GM23248 (cell line): ENCODE measurements around the gene SLC16A11. TPM values are rescaled to one million over a fixed set of nuclear protein-coding genes. Genes with fewer than 3 reads are reported as not detected.
A peak's percentile ranks its signal among the peaks of the same experiment; 100 is the strongest.
"Not testable (repeated sequence)": the region's sequence is repeated elsewhere in the genome, so short reads cannot be mapped to it uniquely, and the experiment has no call there.

Experiments
- DNase-seq: peaks from one replicate; pipeline ENCODE4 v3.0.0-alpha.2; 2015
- H2AFZ ChIP-seq: fragments of 200-600 bp; sonication (generic); 2 replicates; pipeline ENCODE4 v1.6.1; 2016; ENCODE audit warnings: antibody characterized with exemption
- H3F3A ChIP-seq: fragments of 200-600 bp; sonication (generic); 2 replicates; pipeline ENCODE4 v1.6.1; 2016; ENCODE audit warnings: mild to moderate bottlenecking, antibody characterized with exemption, mixed run types; ENCODE audit not compliant: insufficient read depth
- H3K27ac ChIP-seq: fragments of 200-600 bp; sonication (generic); 2 replicates; pipeline ENCODE4 v1.5.1; 2016; ENCODE audit warnings: mild to moderate bottlenecking
- H3K27me3 ChIP-seq: fragments of 200-600 bp; sonication (generic); replicated peaks from 2 replicates; pipeline ENCODE4 v1.6.1; 2016; ENCODE audit warnings: mild to moderate bottlenecking; ENCODE audit not compliant: insufficient read depth
- H3K36me3 ChIP-seq: fragments of 200-600 bp; sonication (generic); 2 replicates; pipeline ENCODE4 v1.6.1; 2016; ENCODE audit warnings: low read depth, mild to moderate bottlenecking
- H3K4me1 ChIP-seq: fragments of 200-600 bp; sonication (generic); 2 replicates; pipeline ENCODE4 v1.6.1; 2016; ENCODE audit warnings: mild to moderate bottlenecking; ENCODE audit not compliant: insufficient read depth
- H3K4me2 ChIP-seq: fragments of 200-600 bp; sonication (generic); one replicate; pipeline ENCODE4 v1.6.1; 2016; ENCODE audit warnings: mild to moderate bottlenecking; ENCODE audit not compliant: unreplicated experiment
- H3K4me3 ChIP-seq: fragments of 200-600 bp; sonication (generic); 2 replicates; pipeline ENCODE4 v1.5.1; 2016; ENCODE audit warnings: mild to moderate bottlenecking
- H3K79me2 ChIP-seq: fragments of 200-600 bp; sonication (generic); 2 replicates; pipeline ENCODE4 v1.6.1; 2016; ENCODE audit warnings: mild to moderate bottlenecking; ENCODE audit not compliant: insufficient read depth
- H3K9ac ChIP-seq: fragments of 200-600 bp; sonication (generic); 2 replicates; pipeline ENCODE4 v1.6.1; 2016; ENCODE audit warnings: mild to moderate bottlenecking
- H3K9me2 ChIP-seq: fragments of 200-600 bp; sonication (generic); 2 replicates; pipeline ENCODE4 v1.6.1; 2016; ENCODE audit warnings: mixed run types, mild to moderate bottlenecking, moderate library complexity; ENCODE audit not compliant: insufficient read depth
- H3K9me3 ChIP-seq: fragments of 200-600 bp; sonication (generic); one replicate; pipeline ENCODE4 v1.6.1; 2017; ENCODE audit warnings: low read depth
- H4K20me1 ChIP-seq: fragments of 200-600 bp; sonication (generic); 2 replicates; pipeline ENCODE4 v1.6.0; 2016; ENCODE audit not compliant: insufficient read depth
- EZH2 ChIP-seq: fragments of 200-600 bp; sonication (generic); IDR thresholded peaks from 2 replicates; pipeline ENCODE4 v1.6.1; 2018; ENCODE audit warnings: antibody characterized with exemption, mild to moderate bottlenecking; ENCODE audit not compliant: insufficient read depth, poor library complexity, severe bottlenecking
- EZH2phosphoT487 ChIP-seq: fragments of 200-600 bp; sonication (generic); IDR thresholded peaks from 2 replicates; pipeline ENCODE4 v1.6.1; 2018; ENCODE audit warnings: antibody characterized with exemption, moderate library complexity, mild to moderate bottlenecking, low read depth; ENCODE audit not compliant: insufficient read depth
- WGBS, 2 experiments: methylation state at CpG; one replicate each; pipeline ENCODE4 v1.1.6; 2015 to 2017; ENCODE audit warnings: low lambda C conversion rate in 2 of 2, low coverage in 1 of 2; ENCODE audit errors: missing lambda C conversion rate in 2 of 2; 5-methylcytosine and 5-hydroxymethylcytosine counted together
- in situ Hi-C: fragments of 300-500 bp; cut with MboI; formaldehyde crosslinking; loops from 2 replicates; pipeline ENCODE4 v1.15.0; 2020
- polyA plus RNA-seq: library from polyadenylated mRNA; unstranded; fragments of >200 nt; fragmentation: Nextera tagmentation; extraction: Ambion mirVana; gene quantifications from 2 replicates; pipeline ENCODE4 v1.2.1, GENCODE V29; 2016
- total RNA-seq: library from RNA; depleted of rRNA; stranded (reverse); fragments of >200 nt; shearing (Covaris generic); gene quantifications from 2 replicates; pipeline ENCODE4 v1.2.3, GENCODE V29; 2014

The SLC16A11 gene
- total and polyA plus RNA-seq, 2 experiments from 2014 or later = 0.30 TPM; not detected in 1

- no peak overlapping the region for H3K4me2 ChIP-seq
- peaks cover 3% of the 10 kb centered on the region for H3K27me3 ChIP-seq
- H4K20me1 ChIP-seq = no peaks in the 10 kb centered on the region
- no peaks in the 10 kb centered on the region; the same call in 1 of the 2 replicates for H3K4me1 ChIP-seq
- H3K4me3 ChIP-seq = no peak overlapping the region
- in situ Hi-C loops = no loop called here
- no peak for DNase-seq
- H3K9ac ChIP-seq = no peak overlapping the region
- H2AFZ ChIP-seq = no peak overlapping the region
- H3K9me3 ChIP-seq = no peaks in the 10 kb centered on the region
- H3F3A ChIP-seq = peaks cover 7% of the 10 kb centered on the region; the same call in 1 of the 2 replicates
- no peaks in the 10 kb centered on the region for H3K79me2 ChIP-seq
- no peaks in the 10 kb centered on the region for H3K9me2 ChIP-seq
- H3K36me3 ChIP-seq = no peaks in the 10 kb centered on the region
- 43 to 52% methylated on average over 6 of the region's 6 CpGs for WGBS, 2 experiments
- TF ChIP-seq EZH2 = no peak
- no peak for TF ChIP-seq EZH2phosphoT487
- no peak overlapping the region for H3K27ac ChIP-seq
These were observed 5.1 kb upstream of the SLC16A11 start for GRCh38 chr17:7048968-7049367.

DNA sequence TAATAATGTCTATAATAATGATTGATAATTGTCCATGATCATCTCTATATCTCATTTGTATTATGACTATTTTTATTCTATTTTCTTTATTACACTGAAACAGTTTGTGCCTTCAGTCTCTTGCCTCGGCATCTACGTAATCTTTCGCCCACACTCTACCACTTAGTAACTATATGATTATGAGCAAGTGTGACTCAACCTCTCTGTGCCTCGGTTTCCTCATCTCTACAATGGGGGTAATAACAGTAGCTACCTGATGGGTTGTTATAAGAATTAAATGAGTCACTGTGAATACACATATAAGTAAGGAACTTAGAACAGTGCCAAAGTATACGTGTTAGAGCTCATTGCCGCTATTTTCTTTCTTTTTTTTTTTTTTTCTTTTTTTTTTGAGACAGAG, 3.7 kb upstream of the SLC16A11 start:
- WGBS, 2 experiments = 65 to 75% methylated on average over 6 of the region's 6 CpGs
- no peak for TF ChIP-seq EZH2phosphoT487
- TF ChIP-seq EZH2 = no peak
- H3K9ac ChIP-seq = no peak overlapping the region
- H3K36me3 ChIP-seq = no peaks in the 10 kb centered on the region
- no peaks in the 10 kb centered on the region for H4K20me1 ChIP-seq
- no peaks in the 10 kb centered on the region for H3K9me3 ChIP-seq
- no peaks in the 10 kb centered on the region for H3K79me2 ChIP-seq
- H2AFZ ChIP-seq = no peak overlapping the region
- H3K4me2 ChIP-seq = no peak overlapping the region
- no peaks in the 10 kb centered on the region for H3K9me2 ChIP-seq
- peaks cover 7% of the 10 kb centered on the region; the same call in 1 of the 2 replicates for H3F3A ChIP-seq
- peaks cover 3% of the 10 kb centered on the region for H3K4me1 ChIP-seq
- no peak for DNase-seq
- H3K4me3 ChIP-seq = no peak overlapping the region; the same call in 1 of the 2 replicates
- in situ Hi-C loops = no loop called here
- H3K27ac ChIP-seq = no peak overlapping the region
- peaks cover 15% of the 10 kb centered on the region for H3K27me3 ChIP-seq

GRCh38 chr17:7046725-7047397, 3.0 kb upstream of the SLC16A11 start:
- H3K4me1 ChIP-seq, H3K36me3 ChIP-seq, H3K27ac ChIP-seq, H3K9ac ChIP-seq, H3K79me2 ChIP-seq, H4K20me1 ChIP-seq, H3F3A ChIP-seq, H3K9me3 ChIP-seq, DNase-seq, in situ Hi-C loops, H3K9me2 ChIP-seq: not testable (repeated sequence)
- Histone ChIP-seq H3K27me3 (peaks cover 15% of the 10 kb centered on the region), H3K4me3 (peak overlapping the region; percentile 57), H3K4me2 (peak overlapping the region; percentile 56), H2AFZ (peak overlapping the region; percentile 80)
- WGBS, 2 experiments = 11 to 12% methylated on average over 26 of the region's 26 CpGs

GRCh38 chr17:7046127-7046724, 2.3 kb upstream of the SLC16A11 start:
- Histone ChIP-seq H3F3A (peaks cover 7% of the 10 kb centered on the region; the same call in 1 of the 2 replicates), H2AFZ (peak overlapping the region; percentile 80), H3K9me2 (no peaks in the 10 kb centered on the region), H3K4me3 (no peak overlapping the region), H3K27ac (no peak overlapping the region), H3K27me3 (peaks cover 15% of the 10 kb centered on the region), H3K36me3 (no peaks in the 10 kb centered on the region), H3K9me3 (no peaks in the 10 kb centered on the region), H3K79me2 (no peaks in the 10 kb centered on the region), H4K20me1 (no peaks in the 10 kb centered on the region), H3K4me1 (peaks cover 3% of the 10 kb centered on the region), H3K9ac (no peak overlapping the region), H3K4me2 (peak overlapping the region; percentile 56)
- 17 to 21% methylated on average over 14 to 15 of the region's 15 CpGs for WGBS, 2 experiments
- TF ChIP-seq EZH2phosphoT487 = no peak
- no peak for TF ChIP-seq EZH2
- peak; percentile 27 for DNase-seq
- in situ Hi-C loops = no loop called here
